ENCODE results near the gene HNF4A. TPM values are rescaled to one million over a fixed set of nuclear protein-coding genes. Genes with fewer than 3 reads are reported as not detected.
A peak's percentile ranks its signal among the peaks of the same experiment; 100 is the strongest.

HNF4A gene
- total and polyA plus RNA-seq, 2 of the 13 experiments (the other 11 are each of a cell fraction or from before 2014, with no cell fraction given), result 80.9 to 169 TPM

DNA sequence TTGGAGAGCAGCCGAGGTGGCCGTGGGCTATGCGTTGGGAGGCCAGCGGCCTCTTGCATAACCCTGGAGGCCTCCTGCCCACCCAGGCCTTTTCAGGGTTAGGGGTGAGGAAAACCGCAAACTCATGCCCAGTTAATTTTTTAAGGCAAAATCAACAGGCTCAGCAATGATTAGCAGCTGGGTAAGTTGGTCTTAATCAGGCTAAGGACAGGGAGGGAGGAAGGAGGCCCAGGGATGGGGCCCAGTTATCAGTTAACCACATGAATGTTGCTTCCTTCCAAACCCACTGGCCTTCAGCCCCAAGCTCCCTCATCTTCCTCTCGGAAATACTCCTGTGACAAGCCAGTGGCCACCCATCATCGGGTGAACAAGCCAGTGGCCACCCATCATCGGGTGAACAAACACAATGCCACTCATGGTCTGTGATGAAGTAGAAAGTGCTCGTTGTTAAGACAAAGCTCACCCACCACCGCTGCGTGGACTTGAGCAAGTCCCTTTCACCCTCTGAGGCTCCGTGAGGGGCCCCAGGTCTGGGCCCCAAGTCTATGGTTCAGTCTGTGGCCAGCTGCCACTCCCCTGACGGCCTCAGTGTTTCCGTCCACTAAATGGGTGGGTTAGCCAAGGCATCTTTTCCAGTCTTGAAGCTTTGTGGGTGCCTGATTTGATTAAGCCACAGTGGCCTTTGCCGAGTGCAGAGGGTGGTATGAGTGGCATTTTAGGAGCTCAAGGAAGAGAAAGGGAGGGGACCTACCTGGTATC is 39.4 kb downstream of the HNF4A start (continued):
- TF ChIP-seq, protein P1, sequence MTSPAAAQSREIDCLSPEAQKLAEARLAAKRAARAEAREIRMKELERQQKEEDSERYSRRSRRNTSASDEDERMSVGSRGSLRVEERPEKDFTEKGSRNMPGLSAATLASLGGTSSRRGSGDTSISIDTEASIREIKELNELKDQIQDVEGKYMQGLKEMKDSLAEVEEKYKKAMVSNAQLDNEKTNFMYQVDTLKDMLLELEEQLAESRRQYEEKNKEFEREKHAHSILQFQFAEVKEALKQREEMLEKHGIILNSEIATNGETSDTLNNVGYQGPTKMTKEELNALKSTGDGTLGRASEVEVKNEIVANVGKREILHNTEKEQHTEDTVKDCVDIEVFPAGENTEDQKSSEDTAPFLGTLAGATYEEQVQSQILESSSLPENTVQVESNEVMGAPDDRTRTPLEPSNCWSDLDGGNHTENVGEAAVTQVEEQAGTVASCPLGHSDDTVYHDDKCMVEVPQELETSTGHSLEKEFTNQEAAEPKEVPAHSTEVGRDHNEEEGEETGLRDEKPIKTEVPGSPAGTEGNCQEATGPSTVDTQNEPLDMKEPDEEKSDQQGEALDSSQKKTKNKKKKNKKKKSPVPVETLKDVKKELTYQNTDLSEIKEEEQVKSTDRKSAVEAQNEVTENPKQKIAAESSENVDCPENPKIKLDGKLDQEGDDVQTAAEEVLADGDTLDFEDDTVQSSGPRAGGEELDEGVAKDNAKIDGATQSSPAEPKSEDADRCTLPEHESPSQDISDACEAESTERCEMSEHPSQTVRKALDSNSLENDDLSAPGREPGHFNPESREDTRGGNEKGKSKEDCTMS (CRISPR knock-in tag; conservative IDR thresholded peaks at IDR 0.05), result no peak; the same call in 1 of the 2 replicates
- TF ChIP-seq TMF1 (CRISPR knock-in tag; IDR thresholded peaks at IDR 0.05; ENCODE audit: low read depth), result no peak; the same call in 1 of the 2 replicates
- TF ChIP-seq ZSCAN30 (CRISPR knock-in tag; IDR thresholded peaks at IDR 0.05), result peak; percentile 97
- no peak; the same call in 1 of the 2 replicates for TF ChIP-seq SMC3 (IDR thresholded peaks at IDR 0.05; ENCODE audit: low read length)
- TF ChIP-seq PCBP1 (IDR thresholded peaks at IDR 0.05; ENCODE audit: borderline replicate concordance, low read depth, low read length), result no peak
- TF ChIP-seq, protein P2, sequence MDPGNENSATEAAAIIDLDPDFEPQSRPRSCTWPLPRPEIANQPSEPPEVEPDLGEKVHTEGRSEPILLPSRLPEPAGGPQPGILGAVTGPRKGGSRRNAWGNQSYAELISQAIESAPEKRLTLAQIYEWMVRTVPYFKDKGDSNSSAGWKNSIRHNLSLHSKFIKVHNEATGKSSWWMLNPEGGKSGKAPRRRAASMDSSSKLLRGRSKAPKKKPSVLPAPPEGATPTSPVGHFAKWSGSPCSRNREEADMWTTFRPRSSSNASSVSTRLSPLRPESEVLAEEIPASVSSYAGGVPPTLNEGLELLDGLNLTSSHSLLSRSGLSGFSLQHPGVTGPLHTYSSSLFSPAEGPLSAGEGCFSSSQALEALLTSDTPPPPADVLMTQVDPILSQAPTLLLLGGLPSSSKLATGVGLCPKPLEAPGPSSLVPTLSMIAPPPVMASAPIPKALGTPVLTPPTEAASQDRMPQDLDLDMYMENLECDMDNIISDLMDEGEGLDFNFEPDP (CRISPR knock-in tag; conservative IDR thresholded peaks at IDR 0.05), result peak; percentile 95; the same call in 1 of the 2 replicates
- TF ChIP-seq HNRNPH1 (optimal IDR thresholded peaks at IDR 0.05; ENCODE audit: low read depth, low read length), result peak; percentile 68
- TF ChIP-seq MTF1 (CRISPR knock-in tag; IDR thresholded peaks at IDR 0.05), result no peak
- peak; percentile 99 for TF ChIP-seq ZNF264 (CRISPR knock-in tag; IDR thresholded peaks at IDR 0.05)
- TF ChIP-seq FOXC1 (CRISPR knock-in tag; IDR thresholded peaks at IDR 0.05; ENCODE audit: borderline replicate concordance), result peak; percentile 95
- TF ChIP-seq, protein P3, sequence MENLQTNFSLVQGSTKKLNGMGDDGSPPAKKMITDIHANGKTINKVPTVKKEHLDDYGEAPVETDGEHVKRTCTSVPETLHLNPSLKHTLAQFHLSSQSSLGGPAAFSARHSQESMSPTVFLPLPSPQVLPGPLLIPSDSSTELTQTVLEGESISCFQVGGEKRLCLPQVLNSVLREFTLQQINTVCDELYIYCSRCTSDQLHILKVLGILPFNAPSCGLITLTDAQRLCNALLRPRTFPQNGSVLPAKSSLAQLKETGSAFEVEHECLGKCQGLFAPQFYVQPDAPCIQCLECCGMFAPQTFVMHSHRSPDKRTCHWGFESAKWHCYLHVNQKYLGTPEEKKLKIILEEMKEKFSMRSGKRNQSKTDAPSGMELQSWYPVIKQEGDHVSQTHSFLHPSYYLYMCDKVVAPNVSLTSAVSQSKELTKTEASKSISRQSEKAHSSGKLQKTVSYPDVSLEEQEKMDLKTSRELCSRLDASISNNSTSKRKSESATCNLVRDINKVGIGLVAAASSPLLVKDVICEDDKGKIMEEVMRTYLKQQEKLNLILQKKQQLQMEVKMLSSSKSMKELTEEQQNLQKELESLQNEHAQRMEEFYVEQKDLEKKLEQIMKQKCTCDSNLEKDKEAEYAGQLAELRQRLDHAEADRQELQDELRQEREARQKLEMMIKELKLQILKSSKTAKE (CRISPR knock-in tag; IDR thresholded peaks at IDR 0.05; ENCODE audit: borderline replicate concordance), result no peak
- no peak for TF ChIP-seq NRL (CRISPR knock-in tag; IDR thresholded peaks at IDR 0.05; ENCODE audit: borderline replicate concordance)
- no peak for TF ChIP-seq HMGXB3 (CRISPR knock-in tag; IDR thresholded peaks at IDR 0.05; ENCODE audit: borderline replicate concordance)
- TF ChIP-seq YY1 (IDR thresholded peaks at IDR 0.05; ENCODE audit: insufficient read depth, insufficient replicate concordance, low read depth, low read length), result peak; percentile 74
- no peak; the same call in 1 of the 2 replicates for TF ChIP-seq ZNF460 (CRISPR knock-in tag; IDR thresholded peaks at IDR 0.05; ENCODE audit: borderline replicate concordance)
- 0 out of 2 replicates have a peak, but pooled peaks have one; percentile 16 for TF ChIP-seq KDM5B (CRISPR knock-in tag; IDR thresholded peaks at IDR 0.05; ENCODE audit: borderline replicate concordance)
- no peak; the same call in none of the 2 replicates for TF ChIP-seq ZNF205 (CRISPR knock-in tag; IDR thresholded peaks at IDR 0.05)
